A549 (cell line): ENCODE results near the gene FLNB.

Source experiments
- CHD2 ChIP-seq: fragments of 150-350 bp; IDR thresholded peaks from 2 replicates; pipeline ENCODE4 v1.6.1; 2014; ENCODE audit warnings: low read length; ENCODE audit not compliant: partially characterized antibody
- EP300 ChIP-seq, 2 experiments: fragments of >200 bp; sonication (Bioruptor Twin); formaldehyde crosslinking; IDR thresholded peaks; 2 replicates in 1 of 2; 3 replicates in 1 of 2; pipeline ENCODE4 v1.6.1; 2016 to 2017
- ESRRA ChIP-seq: fragments of 150-350 bp; IDR thresholded peaks from 2 replicates; pipeline ENCODE4 v1.6.1; 2014; ENCODE audit warnings: mild to moderate bottlenecking, low read length, borderline replicate concordance
- JUN ChIP-seq, 2 experiments: fragments of >200 bp; sonication (Bioruptor Twin); formaldehyde crosslinking; IDR thresholded peaks; 2 replicates in 1 of 2; 3 replicates in 1 of 2; pipeline ENCODE4 v1.6.1; 2016 to 2017
- POLR2A ChIP-seq: IDR thresholded peaks from 2 replicates; pipeline ENCODE4 v1.6.1; 2012; ENCODE audit warnings: mild to moderate bottlenecking, low read length
- POLR2AphosphoS2 ChIP-seq: conservative IDR thresholded peaks from 2 replicates; pipeline ENCODE4 v1.6.1; 2012; ENCODE audit warnings: low read length, improper control_type of control experiment, inconsistent platforms
- RNF2 ChIP-seq: fragments of 200-600 bp; sonication (generic); IDR thresholded peaks from 2 replicates; pipeline ENCODE4 v1.6.1; 2016; ENCODE audit warnings: low read depth, mild to moderate bottlenecking, antibody characterized with exemption, moderate library complexity, borderline replicate concordance
- SMC3 ChIP-seq: fragments of >200 bp; sonication (Bioruptor Twin); formaldehyde crosslinking; IDR thresholded peaks from 3 replicates; pipeline ENCODE4 v1.6.1; 2018; ENCODE audit warnings: inconsistent platforms
- ZFP36 ChIP-seq: fragments of 450-650 bp; IDR thresholded peaks from 2 replicates; pipeline ENCODE4 v1.6.1; 2014; ENCODE audit warnings: borderline replicate concordance; ENCODE audit not compliant: partially characterized antibody
- TF ChIP-seq, protein P1 (sequence below): fragments of >200 bp; sonication (Bioruptor Twin); formaldehyde crosslinking; IDR thresholded peaks from 3 replicates; pipeline ENCODE4 v1.5.1; 2016

DNA sequence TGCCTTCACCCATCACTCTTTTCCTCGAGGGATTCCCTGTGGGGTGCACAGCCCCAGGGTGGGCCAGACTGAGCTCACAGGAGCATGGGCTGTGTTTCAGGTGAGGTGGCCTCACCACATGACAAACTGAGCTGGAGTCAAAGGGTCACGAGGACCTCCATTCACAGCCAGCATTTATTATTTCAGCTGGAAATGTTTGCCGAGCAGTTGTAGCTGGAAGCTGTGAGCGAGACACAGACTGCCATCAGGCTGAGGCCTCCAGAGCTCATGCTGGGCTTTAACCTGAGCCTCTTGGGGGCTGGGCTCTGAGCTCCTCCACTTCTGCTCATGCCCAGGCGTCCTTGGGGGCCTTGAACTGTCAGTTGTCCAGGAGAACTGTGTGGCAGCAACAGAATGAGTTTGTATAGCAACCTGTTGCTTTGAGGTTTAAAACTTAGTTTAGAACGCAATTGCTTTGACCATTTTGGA, 57.5 kb downstream of the FLNB start:
- no peak for TF ChIP-seq SMC3
- TF ChIP-seq, protein P1, sequence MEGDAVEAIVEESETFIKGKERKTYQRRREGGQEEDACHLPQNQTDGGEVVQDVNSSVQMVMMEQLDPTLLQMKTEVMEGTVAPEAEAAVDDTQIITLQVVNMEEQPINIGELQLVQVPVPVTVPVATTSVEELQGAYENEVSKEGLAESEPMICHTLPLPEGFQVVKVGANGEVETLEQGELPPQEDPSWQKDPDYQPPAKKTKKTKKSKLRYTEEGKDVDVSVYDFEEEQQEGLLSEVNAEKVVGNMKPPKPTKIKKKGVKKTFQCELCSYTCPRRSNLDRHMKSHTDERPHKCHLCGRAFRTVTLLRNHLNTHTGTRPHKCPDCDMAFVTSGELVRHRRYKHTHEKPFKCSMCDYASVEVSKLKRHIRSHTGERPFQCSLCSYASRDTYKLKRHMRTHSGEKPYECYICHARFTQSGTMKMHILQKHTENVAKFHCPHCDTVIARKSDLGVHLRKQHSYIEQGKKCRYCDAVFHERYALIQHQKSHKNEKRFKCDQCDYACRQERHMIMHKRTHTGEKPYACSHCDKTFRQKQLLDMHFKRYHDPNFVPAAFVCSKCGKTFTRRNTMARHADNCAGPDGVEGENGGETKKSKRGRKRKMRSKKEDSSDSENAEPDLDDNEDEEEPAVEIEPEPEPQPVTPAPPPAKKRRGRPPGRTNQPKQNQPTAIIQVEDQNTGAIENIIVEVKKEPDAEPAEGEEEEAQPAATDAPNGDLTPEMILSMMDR = no peak
- no peak for TF ChIP-seq RNF2
- TF ChIP-seq EP300 (IDR thresholded peaks at IDR 0.05) = no peak
- no peak for TF ChIP-seq ESRRA
- no peak for TF ChIP-seq POLR2AphosphoS2
- TF ChIP-seq ZFP36 = no peak
- no peak for TF ChIP-seq POLR2A
- TF ChIP-seq JUN (IDR thresholded peaks at IDR 0.05) = no peak
- TF ChIP-seq CHD2 = no peak
